HPDE6-E6E7 (cell line): ENCODE results near the gene FKBP6.
"Not testable (repeated sequence)": the region's sequence is repeated elsewhere in the genome, so short reads cannot be mapped to it uniquely, and the experiment has no call there.

Experiments
- DNase-seq: peaks from one replicate; pipeline ENCODE4 v3.0.0; 2011; ENCODE audit warnings: missing footprints; ENCODE audit errors: extremely low spot score

FKBP6 gene

DNA sequence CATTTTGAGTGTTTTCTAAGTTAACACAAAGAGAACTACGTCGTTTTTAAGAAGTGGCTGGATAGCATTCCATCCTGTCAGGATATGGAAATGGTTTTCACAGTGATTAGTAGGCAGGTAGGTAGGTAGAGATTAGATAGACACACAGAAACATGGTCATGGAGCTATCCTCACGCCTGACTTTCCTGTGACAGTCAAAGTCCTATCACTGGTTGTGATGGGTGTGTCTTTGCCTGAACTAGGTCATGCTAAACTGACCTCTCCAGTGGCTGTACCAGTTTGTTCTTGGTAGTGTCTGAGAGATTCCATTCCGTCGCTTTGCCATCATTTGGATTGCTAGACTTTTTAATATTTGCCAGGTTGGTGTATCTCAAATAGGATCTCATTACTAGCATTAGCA, 28.2 kb downstream of the FKBP6 start:
- no peak for DNase-seq

DNA sequence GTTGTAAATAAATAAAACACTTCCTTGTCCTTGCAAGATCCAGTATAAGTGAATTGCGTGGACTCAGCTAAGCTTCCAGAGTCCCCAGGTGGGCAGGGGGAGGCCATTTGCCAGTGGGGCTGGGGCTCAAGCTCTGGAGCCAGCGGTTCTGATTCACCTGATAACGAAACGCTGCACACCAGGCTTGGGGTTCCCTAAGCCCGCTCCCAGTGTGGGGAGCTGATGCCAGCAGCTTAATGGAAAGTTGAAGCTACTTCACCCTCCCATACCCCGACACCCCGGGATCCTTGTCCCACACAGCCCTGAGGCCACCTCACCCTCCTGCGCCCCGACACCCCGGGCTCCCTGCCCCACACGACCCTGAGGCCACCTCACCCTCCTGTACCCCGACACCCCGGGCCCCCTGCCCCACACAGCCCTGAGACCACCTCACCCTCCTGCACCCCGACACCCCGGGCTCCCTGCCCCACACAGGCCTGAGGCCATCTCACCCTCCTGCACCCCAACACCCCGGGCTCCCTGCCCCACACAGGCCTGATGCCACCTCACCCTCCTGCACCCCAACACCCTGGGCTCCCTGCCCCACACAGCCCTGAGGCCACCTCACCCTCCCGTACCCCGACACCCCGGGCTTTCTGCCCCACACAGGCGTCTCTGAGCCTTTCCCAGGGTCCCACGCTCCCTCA, 30.8 kb downstream of the FKBP6 start:
- DNase-seq = no peak

DNA sequence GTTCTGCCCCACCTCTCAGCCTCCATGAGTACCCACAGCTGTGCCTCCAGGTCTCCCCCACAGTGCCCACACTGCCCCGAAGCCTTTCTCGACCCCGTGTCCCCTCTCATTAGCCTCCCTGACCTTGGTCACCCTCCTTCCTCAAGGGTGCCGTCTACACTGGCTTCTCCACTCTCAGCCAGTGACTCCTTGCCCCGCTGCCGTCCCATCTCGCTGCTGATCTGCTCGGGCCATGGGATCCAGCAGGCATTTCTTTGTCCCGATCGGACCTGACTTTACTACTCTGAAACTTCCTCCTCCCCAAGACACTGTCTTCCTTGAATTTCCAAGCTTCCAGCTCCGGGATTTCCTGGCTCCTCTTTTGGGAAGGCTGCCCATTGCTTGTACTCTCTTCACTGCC, 31.3 kb downstream of the FKBP6 start:
- DNase-seq = no peak

DNA sequence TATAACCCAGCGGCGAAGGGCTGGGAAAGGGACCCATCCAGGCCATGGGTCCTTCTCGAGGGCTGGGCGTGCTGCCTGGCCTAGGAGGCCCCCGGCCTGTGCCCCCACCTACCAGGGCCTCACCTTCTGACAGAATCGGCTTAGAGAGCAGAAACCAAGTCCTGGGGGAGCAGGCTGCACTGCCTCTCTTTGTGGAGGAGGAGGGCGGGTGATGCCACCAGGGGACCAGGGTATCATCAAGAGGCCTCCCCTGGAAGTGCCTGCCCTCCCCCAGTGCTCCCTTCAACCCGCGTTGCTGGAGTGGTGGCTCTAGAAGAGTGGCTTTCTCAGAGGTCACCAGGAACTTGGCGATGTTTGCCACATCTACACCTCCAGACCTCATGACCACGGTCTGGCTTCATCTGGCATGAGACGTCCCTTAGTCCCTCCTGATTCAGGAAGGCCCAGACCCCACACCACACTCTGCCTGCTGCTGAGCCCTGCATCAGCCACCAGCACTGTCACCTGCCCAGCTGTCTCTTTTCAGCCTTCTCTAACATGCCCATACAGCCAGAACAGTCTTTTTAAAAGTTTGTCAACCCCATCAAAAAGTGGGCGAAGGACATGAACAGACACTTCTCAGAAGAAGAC, 31.9 kb downstream of the FKBP6 start:
- DNase-seq = no peak

DNA sequence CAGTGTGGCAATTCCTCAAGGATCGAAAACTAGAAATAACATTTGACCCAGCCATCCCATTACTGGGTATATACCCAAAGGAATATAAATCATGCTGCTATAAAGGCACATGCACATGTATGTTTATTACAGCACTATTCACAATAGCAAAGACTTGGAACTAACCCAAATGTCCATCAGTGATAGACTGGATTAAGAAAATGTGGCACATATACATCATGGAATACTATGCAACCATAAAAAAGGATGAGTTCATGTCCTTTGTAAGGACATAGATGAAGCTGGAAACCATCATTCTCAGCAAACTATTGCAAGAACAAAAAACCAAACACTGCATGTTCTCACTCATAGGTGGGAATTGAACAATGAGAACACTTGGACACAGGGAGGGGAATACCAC, 32.6 kb downstream of the FKBP6 start:
- not testable (repeated sequence) for DNase-seq

DNA sequence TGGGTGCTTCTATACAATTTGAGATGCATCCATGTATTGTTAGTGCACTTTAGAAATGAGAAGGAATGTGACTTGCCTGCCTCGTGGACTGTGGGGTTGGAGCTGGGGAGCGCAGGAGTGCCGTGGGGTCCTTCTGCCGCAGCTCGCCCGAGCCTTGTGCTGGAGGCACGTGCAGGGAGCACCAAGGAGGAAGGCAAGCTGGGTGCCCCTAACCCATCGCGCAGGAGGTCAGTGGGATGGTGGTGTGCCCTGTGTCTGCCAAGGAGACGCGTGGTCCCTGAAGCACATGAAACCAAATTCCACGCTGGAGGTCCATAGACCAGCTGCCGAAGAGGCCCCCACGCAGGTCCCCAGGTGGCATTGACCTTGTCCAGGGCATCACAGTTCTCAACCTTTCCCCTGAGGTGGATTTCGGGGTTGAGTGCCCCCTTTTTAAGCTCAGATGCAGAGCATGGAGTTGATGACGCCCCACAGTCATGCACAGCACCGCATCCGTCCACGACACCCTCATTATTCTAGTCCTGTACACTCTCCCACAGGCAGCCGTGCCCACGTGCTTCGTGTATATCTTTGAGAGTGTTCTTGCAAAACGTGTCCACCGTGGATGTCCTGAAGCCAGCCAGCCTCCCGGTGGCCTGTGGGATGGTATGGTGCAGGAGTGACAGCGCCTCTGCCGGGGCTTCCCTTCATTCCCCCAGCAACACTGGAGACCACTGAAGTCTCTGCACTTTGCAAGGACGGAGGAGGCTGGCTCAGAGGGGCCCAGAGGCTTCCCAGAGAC, 35.5 kb downstream of the FKBP6 start:
- no peak for DNase-seq

DNA sequence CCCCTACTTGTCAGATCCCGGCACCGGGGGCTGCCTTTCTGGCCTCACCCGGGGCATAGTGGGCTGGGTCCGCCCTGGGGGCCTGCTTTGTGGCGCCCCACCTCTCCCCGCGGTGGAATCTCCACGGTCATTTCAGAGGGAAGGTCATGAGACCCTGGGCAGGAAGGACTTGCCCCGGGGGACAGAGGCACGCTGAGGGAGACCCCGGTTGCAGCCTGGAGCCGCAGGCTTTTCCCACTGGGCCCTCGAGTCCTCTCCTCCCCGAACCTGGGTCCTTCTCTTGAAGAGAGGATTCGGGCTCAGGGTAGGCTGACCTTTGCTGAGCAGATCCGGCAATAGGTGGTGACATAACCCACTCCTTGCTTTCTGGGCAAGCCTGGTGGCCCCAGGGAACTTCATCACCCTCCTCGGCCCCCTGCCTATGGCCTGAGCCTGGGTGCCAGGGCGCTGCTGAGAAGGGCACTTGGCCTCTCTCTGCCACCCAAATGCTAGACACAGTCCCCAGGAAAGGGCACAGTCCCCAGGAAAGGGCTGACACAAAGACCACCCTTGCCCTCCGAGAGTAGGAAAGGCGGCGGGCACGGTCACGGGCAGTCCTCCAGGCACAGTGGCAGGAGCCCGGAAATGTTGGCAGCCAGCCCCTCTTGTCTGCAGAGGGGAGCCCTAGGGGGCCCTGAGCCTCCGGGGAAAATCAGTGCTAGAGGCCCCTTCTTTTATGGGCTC, 36.2 kb downstream of the FKBP6 start:
- no peak for DNase-seq

DNA sequence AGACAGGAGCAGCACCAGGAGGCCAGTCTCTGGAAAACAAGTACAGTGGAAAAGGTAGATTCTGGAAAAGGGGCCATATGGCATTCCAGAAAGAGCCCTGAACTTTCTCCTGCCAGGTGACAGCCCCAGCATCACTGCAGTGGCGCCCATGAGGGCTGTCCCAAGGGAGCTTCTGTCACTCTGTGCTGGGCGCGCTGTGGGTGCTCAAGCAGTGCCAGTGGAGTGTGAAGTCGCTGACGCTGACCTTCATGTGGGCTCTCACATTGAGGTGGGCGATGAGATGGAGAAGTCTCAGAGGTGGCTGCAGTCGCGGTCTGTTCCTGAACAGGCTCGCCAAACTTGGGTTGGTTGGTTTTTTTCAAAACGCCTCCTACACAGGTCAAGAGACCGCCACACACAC, 38.2 kb downstream of the FKBP6 start:
- DNase-seq = no peak

DNA sequence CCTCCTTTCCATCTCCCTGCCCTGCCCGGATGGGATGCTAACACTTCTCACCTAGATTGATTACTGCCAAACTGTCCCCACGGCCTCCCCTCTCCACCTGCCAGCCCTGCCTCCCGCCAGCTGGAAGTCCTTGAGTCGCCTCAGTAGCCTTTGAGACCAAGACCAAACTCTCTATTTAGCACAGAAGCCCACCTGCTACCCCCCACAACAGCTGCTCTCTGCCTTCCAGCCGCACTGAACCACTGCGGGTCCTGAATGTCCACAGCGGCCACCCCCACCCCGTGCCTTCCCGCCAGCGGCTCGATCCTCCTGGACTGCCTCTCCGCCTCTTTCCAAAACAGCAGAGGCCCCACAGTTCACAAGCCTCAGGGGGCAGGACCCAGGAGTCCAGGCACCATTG, 39.0 kb downstream of the FKBP6 start:
- no peak for DNase-seq

DNA sequence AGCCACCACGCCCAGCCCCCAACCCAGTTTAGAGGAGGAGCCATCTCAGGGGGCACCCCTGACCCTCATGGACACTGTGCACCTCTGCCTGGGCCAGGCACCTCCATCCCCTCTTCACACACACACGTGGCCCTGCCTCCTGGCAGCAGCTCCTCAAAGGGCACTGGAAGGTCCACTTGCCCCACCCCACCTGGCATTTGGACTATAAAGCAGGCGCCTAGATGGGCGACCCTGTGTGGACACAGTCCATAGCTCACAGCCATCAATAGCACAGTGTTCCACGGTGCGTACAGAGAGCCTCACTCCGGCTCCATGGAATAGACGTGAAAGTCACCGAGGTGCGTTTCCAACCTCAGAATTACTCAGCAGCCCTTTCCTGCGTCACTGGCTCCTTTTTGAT, 41.0 kb downstream of the FKBP6 start:
- no peak for DNase-seq

DNA sequence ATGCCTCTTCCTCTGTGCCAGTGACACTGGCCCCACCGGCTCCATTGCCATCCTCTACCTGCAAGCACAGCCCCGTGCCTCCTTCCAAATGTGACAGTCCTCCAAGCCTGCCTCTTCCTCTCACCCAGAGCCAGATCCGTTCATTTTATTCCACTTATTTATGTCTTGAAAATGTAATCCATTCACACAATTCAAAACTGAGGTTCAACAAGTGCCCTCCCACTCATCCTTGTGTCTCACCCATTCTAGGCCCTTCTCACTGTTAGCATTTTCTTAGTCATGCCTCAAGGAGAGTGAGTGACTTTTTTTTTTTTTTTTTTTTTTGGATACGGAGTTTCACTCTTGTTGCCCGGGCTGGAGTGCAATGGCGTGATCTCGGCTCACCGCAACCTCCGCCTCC, 41.7 kb downstream of the FKBP6 start:
- no peak for DNase-seq

DNA sequence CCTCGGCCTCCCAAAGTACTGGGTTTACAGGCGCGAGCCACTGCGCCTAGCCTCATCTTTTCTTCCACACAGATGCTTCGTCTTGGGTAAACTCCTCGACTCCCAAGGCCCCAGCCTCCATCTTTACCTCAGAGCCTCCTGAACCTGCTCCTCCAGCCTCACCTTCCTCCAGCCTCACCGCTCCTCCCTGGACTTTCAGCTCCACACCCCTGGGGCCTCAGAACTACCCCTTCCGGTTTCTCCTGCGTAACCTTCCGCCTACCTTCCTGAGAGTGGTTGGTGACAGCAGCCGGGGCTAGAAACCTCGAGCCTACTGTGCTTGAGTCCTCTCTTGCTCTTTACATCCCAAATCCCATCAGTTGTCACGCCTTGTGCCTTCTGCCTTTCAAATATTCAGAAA, 45.8 kb downstream of the FKBP6 start:
- DNase-seq = no peak

DNA sequence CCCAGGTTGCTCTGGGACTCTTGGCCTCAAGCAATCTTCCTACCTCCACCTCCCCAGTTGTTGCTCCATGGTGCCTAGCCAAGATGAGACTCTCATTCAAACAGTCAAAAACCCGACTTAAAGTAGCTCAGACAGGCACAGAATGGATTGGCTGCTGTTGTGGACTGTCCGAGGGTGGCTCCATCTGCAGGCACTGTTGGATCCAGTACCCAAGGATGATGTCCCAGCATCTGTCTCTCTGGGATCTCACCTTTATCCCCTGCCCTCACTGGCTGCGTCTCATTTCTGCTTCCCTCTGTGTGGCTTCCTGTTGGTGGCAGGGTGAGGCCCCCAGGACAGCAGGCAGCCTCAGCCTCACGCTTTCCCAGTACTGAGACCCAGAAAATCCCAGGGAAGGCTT, 48.3 kb downstream of the FKBP6 start:
- not testable (repeated sequence) for DNase-seq

DNA sequence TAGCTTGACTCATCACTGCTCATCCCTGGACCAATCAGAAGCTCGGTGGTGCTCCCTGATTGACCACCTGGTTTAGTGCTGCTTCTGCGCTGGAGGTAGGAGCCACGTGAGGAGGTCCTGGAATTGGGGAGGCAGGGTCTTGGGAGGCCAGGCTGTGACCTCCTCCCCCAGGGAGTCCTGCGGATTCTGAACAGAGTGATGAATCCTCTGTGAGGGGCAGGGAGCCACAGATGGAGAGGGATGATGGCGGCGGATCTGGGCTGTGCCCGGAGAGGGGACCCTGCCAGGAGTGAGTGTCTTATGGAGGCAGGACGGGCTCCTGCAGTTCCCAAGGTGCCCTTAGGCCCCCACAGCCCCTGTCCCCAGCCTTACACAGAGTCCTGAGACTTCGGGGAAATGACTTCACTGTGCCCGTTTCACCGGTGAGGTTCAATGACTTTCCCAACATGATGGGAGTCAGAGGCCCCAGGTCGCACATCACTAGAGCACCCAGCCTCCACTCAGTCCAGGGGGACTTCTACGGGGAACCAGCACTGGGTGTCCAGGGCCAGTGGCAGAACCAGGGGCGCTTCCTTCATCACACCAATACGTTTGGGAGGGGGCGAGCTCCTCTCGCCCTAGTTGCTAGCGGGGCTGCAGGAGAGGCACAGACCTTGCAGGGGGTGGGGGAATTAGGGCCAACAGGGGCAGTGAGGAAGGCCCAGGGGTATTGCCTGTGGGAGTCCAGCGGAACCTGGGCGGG, 48.9 kb downstream of the FKBP6 start:
- no peak for DNase-seq

DNA sequence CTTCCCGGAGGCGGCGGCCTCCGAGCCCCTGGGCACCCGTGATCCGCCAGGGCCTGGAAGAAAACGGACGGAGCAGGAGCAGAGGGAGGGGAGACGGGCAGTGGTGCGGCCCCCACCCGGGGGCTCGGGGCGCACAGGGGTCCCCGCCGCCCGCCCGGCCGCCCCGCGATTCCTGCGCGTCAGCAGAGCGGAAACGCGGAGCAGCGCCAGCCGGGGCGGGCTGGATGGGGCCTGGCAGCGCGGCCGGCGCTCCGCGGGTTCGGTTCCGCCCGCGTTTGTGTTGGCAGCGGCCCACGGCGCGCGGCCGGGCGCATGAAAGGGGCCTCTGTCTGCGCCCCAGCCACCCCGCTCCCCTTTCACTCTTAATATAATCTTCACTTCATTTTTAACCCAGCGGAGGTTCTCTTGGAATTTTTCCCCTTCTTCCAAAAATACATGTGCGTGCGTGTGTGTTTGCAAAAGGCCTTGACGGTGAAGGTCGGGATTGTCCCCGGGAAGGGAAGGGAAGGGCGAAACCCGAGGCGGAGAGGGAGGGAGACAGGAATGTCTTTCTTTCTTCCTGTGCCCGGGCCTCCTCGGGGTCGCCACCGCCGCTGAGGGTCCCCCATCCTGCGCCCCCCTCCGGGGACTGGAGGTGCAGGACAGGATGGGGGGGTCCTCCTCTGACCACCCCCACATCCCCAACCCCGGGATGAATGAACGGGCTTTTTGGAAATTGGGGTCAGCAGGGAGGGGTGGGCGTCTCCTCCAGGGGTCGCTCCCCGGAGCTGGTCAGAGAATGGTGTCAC, 49.6 kb downstream of the FKBP6 start:
- DNase-seq = not testable (repeated sequence)

DNA sequence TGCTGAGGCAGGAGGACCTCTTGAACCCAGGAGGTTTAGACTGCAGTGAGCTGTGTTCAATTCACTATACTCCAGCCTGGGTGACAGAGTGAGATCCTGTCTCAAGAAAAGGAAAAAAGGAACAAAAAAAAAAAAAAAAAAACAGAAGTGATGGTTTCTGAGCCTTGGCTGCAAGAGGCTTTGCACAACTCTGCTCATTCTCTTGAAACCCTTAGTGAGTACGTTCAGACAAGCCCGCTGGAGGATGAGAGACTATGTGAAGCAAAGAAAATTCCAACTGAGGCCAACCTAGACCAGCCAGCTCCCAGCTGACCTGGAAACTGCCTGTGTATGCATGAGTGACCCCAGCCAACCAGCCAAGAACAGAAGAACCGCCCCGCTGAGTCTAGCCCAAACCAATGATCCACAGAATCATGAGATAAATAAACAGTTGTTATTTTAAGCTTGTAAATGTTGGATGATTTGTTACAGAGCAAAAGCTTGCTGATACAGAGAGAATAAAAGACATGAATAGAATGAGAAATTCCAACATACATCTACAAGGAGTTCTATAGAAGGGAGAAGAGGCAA, 55.1 kb downstream of the FKBP6 start:
- DNase-seq = no peak

DNA sequence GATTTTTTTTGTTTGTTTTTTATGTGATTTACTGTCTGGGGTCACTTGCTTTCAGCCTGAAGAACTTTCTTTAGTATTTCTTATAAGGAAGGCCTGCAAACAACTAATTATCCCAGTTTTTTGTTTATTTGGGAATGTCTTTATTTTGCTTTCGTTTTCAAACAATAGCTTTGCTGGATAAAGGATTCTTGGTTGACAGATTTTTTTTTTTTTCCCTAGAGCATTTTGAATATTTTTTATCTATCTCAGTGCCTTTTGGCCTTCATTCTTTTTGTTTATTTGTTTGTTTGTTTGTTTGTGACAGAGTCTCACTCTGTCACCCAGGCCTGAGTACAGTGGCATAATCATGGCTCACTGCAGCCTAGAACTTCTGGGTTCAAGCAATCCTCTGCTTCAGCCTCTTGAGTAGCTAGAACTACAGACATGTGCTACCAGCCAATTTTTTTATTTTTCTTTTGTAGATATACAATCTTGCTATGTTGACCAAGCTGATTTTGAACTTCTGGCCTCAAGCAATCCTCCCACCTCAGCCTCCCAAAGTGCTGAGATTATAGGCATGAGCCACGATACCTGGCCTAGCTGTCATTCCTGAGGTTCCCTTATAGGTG, 59.4 kb downstream of the FKBP6 start:
- DNase-seq = no peak

DNA sequence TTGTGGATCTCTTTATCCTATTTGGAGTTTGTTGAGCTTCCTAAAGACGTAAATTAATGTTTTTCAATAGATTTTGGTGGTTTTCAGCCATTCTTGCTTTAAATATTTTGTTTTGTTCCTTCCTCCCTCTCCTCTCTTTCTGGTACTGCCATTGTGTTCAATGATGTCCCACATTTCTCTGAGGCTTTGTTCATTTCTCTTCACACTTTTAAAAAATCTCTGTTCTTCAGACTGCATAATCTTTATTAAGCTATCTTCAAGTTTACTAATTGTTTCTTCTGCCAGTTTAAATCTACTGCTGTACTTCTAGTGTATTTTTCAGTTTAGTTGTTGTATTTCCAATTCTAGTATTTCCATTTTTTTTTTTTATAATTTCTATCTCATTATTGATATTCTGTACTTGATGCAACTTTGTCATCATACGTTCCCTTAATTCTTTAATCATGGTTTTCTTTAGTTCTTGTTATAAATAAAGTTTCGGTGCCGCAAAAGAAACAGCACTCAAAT, 60.0 kb downstream of the FKBP6 start:
- no peak for DNase-seq

DNA sequence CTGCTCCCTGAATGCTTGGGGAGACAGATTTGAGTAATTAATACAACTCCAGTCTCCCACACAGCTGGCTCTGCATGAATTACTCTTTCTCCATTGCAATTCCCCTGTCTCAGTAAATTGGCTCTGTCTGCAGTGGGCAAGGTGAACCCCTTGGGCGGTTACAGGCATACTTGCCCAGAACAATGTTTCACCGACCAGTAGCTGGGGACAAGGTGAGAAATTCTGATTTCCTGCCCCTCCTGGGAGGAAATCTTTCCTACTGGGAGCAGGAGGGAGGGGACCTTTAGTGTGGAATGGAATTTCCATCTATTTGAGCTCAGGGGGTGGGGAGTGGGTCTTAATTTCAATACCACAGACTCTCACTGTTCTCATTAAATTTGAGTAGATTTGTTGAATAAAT, 63.4 kb downstream of the FKBP6 start:
- no peak for DNase-seq

DNA sequence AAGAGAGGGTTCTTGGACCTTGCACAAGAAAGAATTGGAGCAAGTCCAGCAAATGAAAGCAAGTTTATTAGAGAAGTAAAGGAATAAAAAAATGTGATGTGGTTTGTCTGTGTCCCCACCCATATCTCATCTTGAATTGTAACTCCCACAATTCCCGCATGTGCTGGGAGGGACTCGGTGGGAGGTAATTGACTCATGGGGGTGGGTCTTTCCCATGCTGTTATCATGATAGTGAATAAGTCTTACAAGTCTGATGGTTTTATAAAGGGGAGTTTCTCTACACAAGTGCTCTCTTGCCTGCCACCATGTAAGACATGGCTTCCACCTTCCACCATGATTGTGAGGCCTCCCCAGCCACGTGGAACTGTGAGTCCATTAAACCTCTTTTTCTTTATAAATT, 66.5 kb downstream of the FKBP6 start:
- DNase-seq = no peak
